Glomerular visceral epithelial cell (primary cell): Measurements from ENCODE around the gene TST.

ENCODE experiments used
- DNase-seq: peaks from one replicate; pipeline ENCODE4 v3.0.0-alpha.2; 2016; ENCODE audit errors: extremely low spot score

Gene TST

GRCh38 chr22:37032134-37032534 is 12.9 kb upstream of the TST start:
- DNase-seq: no peak

- no peak for DNase-seq
Observed at GRCh38 chr22:37030560-37031281, 11.5 kb upstream of the TST start.

GRCh38 chr22:37028692-37029674 is 9.7 kb upstream of the TST start:
- no peak for DNase-seq

GRCh38 chr22:37027556-37027955 is 8.3 kb upstream of the TST start:
- DNase-seq: no peak

GRCh38 chr22:37026325-37026724 is 7.1 kb upstream of the TST start:
- no peak for DNase-seq

- no peak for DNase-seq
Observed at GRCh38 chr22:37025500-37026070, 6.3 kb upstream of the TST start.

- DNase-seq: no peak
Observed at GRCh38 chr22:37024339-37025157, 5.3 kb upstream of the TST start.

- no peak for DNase-seq
Observed at GRCh38 chr22:37023743-37024338, 4.6 kb upstream of the TST start.

- no peak for DNase-seq
Observed at GRCh38 chr22:37022483-37023337, 3.5 kb upstream of the TST start.

GRCh38 chr22:37021710-37022482 is 2.6 kb upstream of the TST start:
- DNase-seq: peak; percentile 35

- no peak for DNase-seq
Observed at GRCh38 chr22:37021041-37021440, 1.8 kb upstream of the TST start.

- peak; percentile 30 for DNase-seq
Observed at GRCh38 chr22:37020192-37020479, 889 bp upstream of the TST start.

- DNase-seq: peak; percentile 50
Observed at GRCh38 chr22:37018815-37019308, 385 bp downstream of the TST start.

GRCh38 chr22:37018086-37018814 is 997 bp downstream of the TST start:
- DNase-seq: no peak

- no peak for DNase-seq
Observed at GRCh38 chr22:37017356-37017755, 1.9 kb downstream of the TST start.

- DNase-seq: no peak
Observed at GRCh38 chr22:37016134-37016910, 2.9 kb downstream of the TST start.

- no peak for DNase-seq
Observed at GRCh38 chr22:37015587-37015878, 3.7 kb downstream of the TST start.

- DNase-seq: no peak
Observed at GRCh38 chr22:37014835-37015586, 4.2 kb downstream of the TST start.
